Thyroid gland (tissue), 4 donors: ENCODE results near the gene MSTO1.
"Not testable (repeated sequence)": the region's sequence is repeated elsewhere in the genome, so short reads cannot be mapped to it uniquely, and the experiment has no call there.

Source experiments
- CTCF ChIP-seq, 6 experiments: fragments of 200-600 bp in 3 of 6; fragments of 450-650 bp in 3 of 6; sonication (generic) in 3 of 6; IDR thresholded peaks; one replicate each; pipeline ENCODE4 v1.5.1; 2016 to 2019; ENCODE audit warnings: antibody characterized with exemption in 6 of 6, mild to moderate bottlenecking in 2 of 6, inconsistent platforms in 1 of 6, moderate library complexity in 1 of 6
- POLR2A ChIP-seq, 2 donors: fragments of 450-650 bp; IDR thresholded peaks; one replicate each; pipeline ENCODE4 v1.6.1; 2017; ENCODE audit warnings: antibody characterized with exemption in 2 of 2, mild to moderate bottlenecking in 2 of 2, moderate library complexity in 1 of 2

- TF ChIP-seq CTCF, POLR2A (IDR thresholded peaks at IDR 0.05): not testable (repeated sequence)
Observed at GRCh38 chr1:155590516-155591247, 19.3 kb upstream of the MSTO1 start.
